Upper lobe of left lung (tissue), 6 donors: ENCODE results near the gene PXDN. TPM values are rescaled to one million over a fixed set of nuclear protein-coding genes. Genes with fewer than 3 reads are reported as not detected.

ENCODE experiments used
- ATAC-seq, 2 donors: fragments of 200-7000 bp; cut with Tn5 transposase; one replicate each; pipeline ENCODE4 v1.9.1; 2022; ENCODE audit warnings: mild to moderate bottlenecking in 2 of 2, moderate library complexity in 2 of 2; ENCODE audit not compliant: low FRiP score in 2 of 2
- DNase-seq, 2 donors: peaks; one replicate each; pipeline ENCODE4 v3.0.0-alpha.2; 2019 to 2020
- H3K27ac ChIP-seq, 4 donors: fragments of 200-600 bp; sonication (generic); one replicate each; pipeline ENCODE4 v1.5.1; 2016 to 2019
- H3K27me3 ChIP-seq, 4 donors: fragments of 200-600 bp; sonication (generic); one replicate each; pipeline ENCODE4 v1.5.1; 2017 to 2019
- H3K36me3 ChIP-seq, 4 donors: fragments of 200-600 bp; sonication (generic); one replicate each; pipeline ENCODE4 v1.5.1; 2016 to 2019
- H3K4me1 ChIP-seq, 4 donors: fragments of 200-600 bp; sonication (generic); one replicate each; pipeline ENCODE4 v1.5.1; 2018 to 2019
- H3K4me3 ChIP-seq, 4 donors: fragments of 200-600 bp; sonication (generic); one replicate each; pipeline ENCODE4 v1.5.1; 2017 to 2019; ENCODE audit warnings: mild to moderate bottlenecking in 2 of 4, moderate library complexity in 1 of 4
- H3K9me3 ChIP-seq, 4 donors: fragments of 200-600 bp; sonication (generic); one replicate each; pipeline ENCODE4 v1.5.1; 2018 to 2019
- CTCF ChIP-seq, 6 experiments: fragments of 450-650 bp in 4 of 6; fragments of 200-600 bp in 2 of 6; sonication (generic) in 2 of 6; IDR thresholded peaks; one replicate each; pipeline ENCODE4 v1.5.1; 2016 to 2019; ENCODE audit warnings: antibody characterized with exemption in 6 of 6
- EP300 ChIP-seq, 4 donors: sonication (generic); formaldehyde crosslinking; IDR thresholded peaks; one replicate each; pipeline ENCODE4 v1.5.1; 2017; ENCODE audit warnings: antibody characterized with exemption in 4 of 4, control low read depth in 2 of 4
- POLR2A ChIP-seq, 4 donors: fragments of 450-650 bp; IDR thresholded peaks; one replicate each; pipeline ENCODE4 v1.5.1; 2016 to 2017; ENCODE audit warnings: antibody characterized with exemption in 4 of 4, mild to moderate bottlenecking in 2 of 4
- POLR2AphosphoS5 ChIP-seq, 2 donors: sonication (generic); formaldehyde crosslinking; IDR thresholded peaks; one replicate each; pipeline ENCODE4 v1.5.1; 2017; ENCODE audit warnings: antibody characterized with exemption in 2 of 2
- WGBS, 2 donors: methylation state at CpG; one replicate each; pipeline ENCODE4 v1.1.5; 2017 to 2018; 5-methylcytosine and 5-hydroxymethylcytosine counted together
- total RNA-seq, 6 donors: library from RNA; depleted of rRNA in 4 of 6; stranded (reverse); fragments of >200 nt in 4 of 6; gene quantifications; one replicate each; pipeline versions ENCODE4 v1.1.0 to v1.2.1, GENCODE V29; 2016 to 2021
- donor health status: DM: no; HTN: no; CAD: no; lungs with moderate emphysema.
- donor health status: DM: no; HTN: yes; CAD: no; lungs with severe emphysema.

PXDN gene, protein sequence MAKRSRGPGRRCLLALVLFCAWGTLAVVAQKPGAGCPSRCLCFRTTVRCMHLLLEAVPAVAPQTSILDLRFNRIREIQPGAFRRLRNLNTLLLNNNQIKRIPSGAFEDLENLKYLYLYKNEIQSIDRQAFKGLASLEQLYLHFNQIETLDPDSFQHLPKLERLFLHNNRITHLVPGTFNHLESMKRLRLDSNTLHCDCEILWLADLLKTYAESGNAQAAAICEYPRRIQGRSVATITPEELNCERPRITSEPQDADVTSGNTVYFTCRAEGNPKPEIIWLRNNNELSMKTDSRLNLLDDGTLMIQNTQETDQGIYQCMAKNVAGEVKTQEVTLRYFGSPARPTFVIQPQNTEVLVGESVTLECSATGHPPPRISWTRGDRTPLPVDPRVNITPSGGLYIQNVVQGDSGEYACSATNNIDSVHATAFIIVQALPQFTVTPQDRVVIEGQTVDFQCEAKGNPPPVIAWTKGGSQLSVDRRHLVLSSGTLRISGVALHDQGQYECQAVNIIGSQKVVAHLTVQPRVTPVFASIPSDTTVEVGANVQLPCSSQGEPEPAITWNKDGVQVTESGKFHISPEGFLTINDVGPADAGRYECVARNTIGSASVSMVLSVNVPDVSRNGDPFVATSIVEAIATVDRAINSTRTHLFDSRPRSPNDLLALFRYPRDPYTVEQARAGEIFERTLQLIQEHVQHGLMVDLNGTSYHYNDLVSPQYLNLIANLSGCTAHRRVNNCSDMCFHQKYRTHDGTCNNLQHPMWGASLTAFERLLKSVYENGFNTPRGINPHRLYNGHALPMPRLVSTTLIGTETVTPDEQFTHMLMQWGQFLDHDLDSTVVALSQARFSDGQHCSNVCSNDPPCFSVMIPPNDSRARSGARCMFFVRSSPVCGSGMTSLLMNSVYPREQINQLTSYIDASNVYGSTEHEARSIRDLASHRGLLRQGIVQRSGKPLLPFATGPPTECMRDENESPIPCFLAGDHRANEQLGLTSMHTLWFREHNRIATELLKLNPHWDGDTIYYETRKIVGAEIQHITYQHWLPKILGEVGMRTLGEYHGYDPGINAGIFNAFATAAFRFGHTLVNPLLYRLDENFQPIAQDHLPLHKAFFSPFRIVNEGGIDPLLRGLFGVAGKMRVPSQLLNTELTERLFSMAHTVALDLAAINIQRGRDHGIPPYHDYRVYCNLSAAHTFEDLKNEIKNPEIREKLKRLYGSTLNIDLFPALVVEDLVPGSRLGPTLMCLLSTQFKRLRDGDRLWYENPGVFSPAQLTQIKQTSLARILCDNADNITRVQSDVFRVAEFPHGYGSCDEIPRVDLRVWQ (N-terminal part only)
- 10 to 100 TPM; 20.8 to 65.6 (median 38.5) TPM for total RNA-seq

DNA sequence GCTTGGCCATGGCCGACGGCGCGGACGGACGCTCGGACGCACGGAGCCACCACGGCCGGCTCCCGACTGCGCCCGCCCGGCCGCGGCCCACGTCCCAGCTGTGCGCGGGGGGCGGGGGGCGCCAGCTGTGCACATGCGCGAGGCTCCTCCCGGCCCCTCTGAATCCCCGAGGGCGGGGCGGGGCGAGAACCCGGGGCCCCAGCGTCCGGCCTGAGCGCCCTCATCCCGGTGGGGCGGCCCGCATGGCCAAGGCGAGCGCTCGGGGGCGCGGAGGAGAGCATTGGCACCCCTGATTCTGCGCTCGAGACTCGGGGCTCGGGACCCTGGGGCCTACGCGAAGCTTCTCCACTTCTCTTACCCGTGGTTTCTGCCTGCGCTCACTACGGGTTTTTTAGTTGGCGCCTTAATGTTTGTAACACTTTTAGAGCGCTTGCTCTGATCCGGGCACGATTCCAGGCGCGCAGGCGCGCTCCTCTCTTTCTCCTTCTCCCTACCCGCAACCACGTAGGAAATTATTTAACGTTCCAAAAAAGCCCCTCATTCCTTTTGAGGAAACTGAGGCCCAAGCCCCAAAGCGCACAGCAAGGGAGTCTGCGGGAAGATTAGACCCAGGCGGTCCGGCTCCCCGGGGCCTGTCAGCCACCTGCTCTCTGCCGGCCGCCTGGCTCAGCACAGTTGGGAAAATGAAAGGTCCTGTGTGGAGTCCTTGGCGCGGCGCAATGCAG lies at the start of gene PXDN:
Gene PXDN, minus strand, starts transcription at position 70 of the 725 bp plus-strand sequence. Its CDS starts 60 bp downstream, at position 10.
- TF ChIP-seq EP300 (IDR thresholded peaks at IDR 0.05) (no peak), POLR2AphosphoS5 (IDR thresholded peaks at IDR 0.05) (no peak), POLR2A (IDR thresholded peaks at IDR 0.05) (peak in 2 of 4 donors; percentile 27 to 61), CTCF (IDR thresholded peaks at IDR 0.05) (no peak)
- 2 to 4% methylated on average over 28 to 59 of the region's 71 CpGs for WGBS, 2 donors
- Histone ChIP-seq H3K4me3 (peak within 1 kb of the TSS; percentile 66 to 76 (median 74)), H3K27me3 (peaks cover 0 to 10% (median 4%) of the 10 kb centered on the region in 4 donors), H3K36me3 (no peaks in the 10 kb centered on the region), H3K9me3 (no peaks in the 10 kb centered on the region), H3K27ac (peak within 1 kb of the TSS; percentile 81 to 96 (median 91)), H3K4me1 (peaks cover 14 to 42% (median 21%) of the 10 kb centered on the region in 4 donors)
- peak in 1 of 2 donors; percentile 84 for ATAC-seq
- peak in 1 of 2 donors; percentile 91 for DNase-seq

GRCh38 chr2:1793868-1794445 lies 49.6 kb upstream of the PXDN start:
- TF ChIP-seq POLR2AphosphoS5 (IDR thresholded peaks at IDR 0.05) (peak; percentile 42 to 44), EP300 (IDR thresholded peaks at IDR 0.05) (no peak)
- 82 to 85% methylated on average over 9 to 18 of the region's 18 CpGs for WGBS, 2 donors
- H3K4me1 ChIP-seq: peaks cover 0 to 11% (median 3%) of the 10 kb centered on the region in 4 donors
- peak in 1 of 2 donors; percentile 84 for DNase-seq
- H3K27ac ChIP-seq: no peak overlapping the region
- no peak overlapping the region for H3K4me3 ChIP-seq
- no peaks in the 10 kb centered on the region for H3K27me3 ChIP-seq
- no peaks in the 10 kb centered on the region for H3K36me3 ChIP-seq
- no peak for ATAC-seq
- no peaks in the 10 kb centered on the region for H3K9me3 ChIP-seq

- H3K36me3 ChIP-seq: no peaks in the 10 kb centered on the region
- 86 to 91% methylated on average over 23 of the region's 23 CpGs for WGBS, 2 donors
- H3K4me3 ChIP-seq: no peak overlapping the region
- H3K27me3 ChIP-seq: no peaks in the 10 kb centered on the region
- H3K4me1 ChIP-seq: peaks cover 0 to 11% (median 3%) of the 10 kb centered on the region in 4 donors
- no peaks in the 10 kb centered on the region for H3K9me3 ChIP-seq
- DNase-seq (no peak), ATAC-seq (no peak)
- no peak for TF ChIP-seq CTCF (IDR thresholded peaks at IDR 0.05)
- no peak for TF ChIP-seq POLR2AphosphoS5 (IDR thresholded peaks at IDR 0.05)
- no peak for TF ChIP-seq POLR2A (IDR thresholded peaks at IDR 0.05)
- TF ChIP-seq EP300 (IDR thresholded peaks at IDR 0.05): no peak
- no peak overlapping the region for H3K27ac ChIP-seq
These were observed 48.9 kb upstream of the PXDN start for GRCh38 chr2:1793001-1793867.
